GM12878 (cell line): ENCODE measurements around the gene CHST2. TPM values are rescaled to one million over a fixed set of nuclear protein-coding genes. Genes with fewer than 3 reads are reported as not detected.

Source experiments
- CBX3 ChIP-seq: fragments of 200-600 bp; sonication (generic); IDR thresholded peaks from 2 replicates; pipeline ENCODE4 v1.6.1; 2016; ENCODE audit warnings: low read depth, borderline replicate concordance
- DPF2 ChIP-seq: fragments of 450-650 bp; IDR thresholded peaks from 2 replicates; pipeline ENCODE4 v1.6.1; 2017; ENCODE audit warnings: mild to moderate bottlenecking
- EED ChIP-seq: sonication (generic); IDR thresholded peaks from 2 replicates; pipeline ENCODE4 v1.6.1; 2016; ENCODE audit warnings: antibody characterized with exemption, low read depth
- ESRRA ChIP-seq: IDR thresholded peaks from 2 replicates; pipeline ENCODE4 v1.6.1; 2012; ENCODE audit warnings: mild to moderate bottlenecking, low read length, improper control_type of control experiment
- FOXM1 ChIP-seq: IDR thresholded peaks from 2 replicates; pipeline ENCODE4 v1.6.1; 2012; ENCODE audit warnings: low read depth, mild to moderate bottlenecking, inconsistent platforms, low read length, moderate library complexity
- IKZF1 ChIP-seq: fragments of 450-650 bp; conservative IDR thresholded peaks from 2 replicates; pipeline ENCODE4 v1.6.1; 2017; ENCODE audit warnings: antibody characterized with exemption, mild to moderate bottlenecking
- IRF4 ChIP-seq: IDR thresholded peaks from 2 replicates; pipeline ENCODE4 v1.6.1; 2011; ENCODE audit warnings: low read depth, low read length
- JUND ChIP-seq: IDR thresholded peaks from 2 replicates; pipeline ENCODE4 v1.6.1; 2012; ENCODE audit warnings: low read depth, mild to moderate bottlenecking, low read length, improper control_type of control experiment, moderate library complexity
- KAT2A ChIP-seq: conservative IDR thresholded peaks from 2 replicates; pipeline ENCODE4 v1.6.1; 2011; ENCODE audit warnings: low read depth, low read length; ENCODE audit not compliant: control insufficient read depth
- MTA2 ChIP-seq: fragments of 450-650 bp; IDR thresholded peaks from 2 replicates; pipeline ENCODE4 v1.6.1; 2016; ENCODE audit warnings: low read depth, mild to moderate bottlenecking, moderate library complexity
- MYC ChIP-seq: IDR thresholded peaks from 2 replicates; pipeline ENCODE4 v1.6.1; 2011; ENCODE audit warnings: mild to moderate bottlenecking, low read length, moderate library complexity, inconsistent platforms; ENCODE audit not compliant: insufficient read depth, insufficient replicate concordance, insufficient read length, severe bottlenecking
- PAX5 ChIP-seq: IDR thresholded peaks from 2 replicates; pipeline ENCODE4 v1.6.1; 2011; ENCODE audit warnings: low read depth, low read length, borderline replicate concordance
- POLR2AphosphoS5 ChIP-seq: IDR thresholded peaks from 2 replicates; pipeline ENCODE4 v1.6.1; 2011; ENCODE audit warnings: mild to moderate bottlenecking, low read length, inconsistent platforms
- RAD21 ChIP-seq: IDR thresholded peaks from 2 replicates; pipeline ENCODE4 v1.6.1; 2011; ENCODE audit warnings: mild to moderate bottlenecking, low read depth, low read length, moderate library complexity; ENCODE audit not compliant: insufficient read depth
- RB1 ChIP-seq: fragments of 450-650 bp; formaldehyde crosslinking; IDR thresholded peaks from 2 replicates; pipeline ENCODE4 v1.6.1; 2017; ENCODE audit warnings: mild to moderate bottlenecking, borderline replicate concordance
- SIN3A ChIP-seq: IDR thresholded peaks from 2 replicates; pipeline ENCODE4 v1.6.1; 2012; ENCODE audit warnings: low read depth, low read length, improper control_type of control experiment
- SMC3 ChIP-seq: IDR thresholded peaks from 2 replicates; pipeline ENCODE4 v1.6.1; 2011; ENCODE audit warnings: low read length, improper control_type of control experiment, borderline replicate concordance
- STAT1 ChIP-seq: fragments of 450-650 bp; conservative IDR thresholded peaks from 2 replicates; pipeline ENCODE4 v1.6.1; 2014; ENCODE audit warnings: antibody characterized with exemption, mild to moderate bottlenecking
- YY1 ChIP-seq: IDR thresholded peaks from 2 replicates; pipeline ENCODE4 v1.6.1; 2011; ENCODE audit warnings: low read depth, mild to moderate bottlenecking, low read length
- ZBED1 ChIP-seq: IDR thresholded peaks from 2 replicates; pipeline ENCODE4 v1.6.1; 2016; ENCODE audit warnings: borderline replicate concordance
- ZNF217 ChIP-seq: fragments of 450-650 bp; IDR thresholded peaks from 2 replicates; pipeline ENCODE4 v1.6.1; 2017; ENCODE audit warnings: antibody characterized with exemption, mild to moderate bottlenecking
- polyA plus RNA-seq, 11 experiments: library from polyadenylated mRNA; depleted of rRNA in 4 of 11; unstranded in 6 of 11; stranded (reverse) in 5 of 11; fragments of >200 nt; fragmentation: Nextera tagmentation in 4 of 11; fragmentation: Illumina TruSeq in 1 of 11; extraction: Ambion mirVana in 4 of 11; extraction: Trizol in 1 of 11; gene quantifications; 1 replicate in 1 of 11; 2 replicates in 10 of 11; pipeline versions ENCODE4 v1.2.1 to v1.2.3, GENCODE V29; 2011 to 2016; ENCODE audit warnings: inconsistent platforms in 2 of 11, missing spikeins in 2 of 11, low read depth in 1 of 11
- total RNA-seq, 4 experiments: library from RNA; depleted of rRNA in 3 of 4; stranded (reverse); fragments of >200 nt in 3 of 4; fragmentation: Illumina TruSeq in 1 of 4; extraction: Trizol in 1 of 4; gene quantifications; 2 replicates each; pipeline versions ENCODE4 v1.2.1 to v1.2.3, GENCODE V29; 2013 to 2021
- TF ChIP-seq, protein P1 (sequence below): fragments of 450-650 bp; formaldehyde crosslinking; IDR thresholded peaks from 2 replicates; pipeline ENCODE4 v1.4.0; 2022; ENCODE audit warnings: mild to moderate bottlenecking, moderate library complexity
- TF ChIP-seq, protein P2 (sequence below): IDR thresholded peaks from 2 replicates; pipeline ENCODE4 v1.6.1; 2012; ENCODE audit warnings: low read depth, low read length, improper control_type of control experiment
- TF ChIP-seq, protein P3 (sequence below): IDR thresholded peaks from 2 replicates; pipeline ENCODE4 v1.6.1; 2011; ENCODE audit warnings: low read depth, mild to moderate bottlenecking, low read length, moderate library complexity, borderline replicate concordance; ENCODE audit errors: extremely low read depth
- TF ChIP-seq, protein P4 (sequence below): IDR thresholded peaks from 2 replicates; pipeline ENCODE4 v1.6.1; 2012; ENCODE audit warnings: low read length, inconsistent platforms
- TF ChIP-seq, protein P5 (sequence below): fragments of 450-650 bp; IDR thresholded peaks from 2 replicates; pipeline ENCODE4 v1.6.1; 2016; ENCODE audit warnings: mild to moderate bottlenecking

CHST2 gene
- total and polyA plus RNA-seq, 10 of the 15 experiments (the other 5 are each of a cell fraction or from before 2014, with no cell fraction given) = 1.6 to 37.2 (median 8.8) TPM

DNA sequence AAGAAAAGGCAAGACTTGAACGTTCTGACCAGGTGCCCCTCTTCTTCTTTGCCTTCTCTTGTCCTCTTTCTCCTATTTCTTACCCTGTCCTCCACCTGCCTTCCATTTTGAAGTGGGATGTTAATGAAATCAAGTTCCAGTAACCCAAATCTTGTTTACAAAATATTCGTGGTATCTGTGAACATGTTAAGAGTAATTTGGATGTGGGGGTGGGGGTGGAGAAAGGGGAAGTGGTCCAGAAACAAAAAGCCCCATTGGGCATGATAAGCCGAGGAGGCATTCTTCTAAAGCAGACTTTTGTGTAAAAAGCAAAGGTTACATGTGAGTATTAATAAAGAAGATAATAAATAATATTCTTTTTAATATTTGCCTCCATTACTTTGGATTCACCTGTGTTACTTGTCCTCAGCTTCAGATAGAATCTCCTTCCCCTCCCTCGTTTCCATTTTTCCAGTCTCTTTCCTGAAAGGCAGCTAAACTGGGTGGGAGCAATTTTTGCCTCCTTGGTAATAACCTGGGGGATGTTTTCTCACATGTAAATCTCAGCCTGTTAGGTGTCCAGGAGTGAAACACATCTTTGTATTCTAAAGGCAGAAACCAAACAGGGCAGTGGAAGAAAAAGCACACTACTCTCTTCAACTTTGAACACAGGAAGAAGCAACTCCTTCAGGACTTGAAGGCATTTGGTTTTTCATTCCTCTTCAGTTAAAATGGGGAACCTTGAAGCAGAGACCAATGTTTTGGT, 3.2 kb downstream of the CHST2 start (continued):
- TF ChIP-seq, protein P1, sequence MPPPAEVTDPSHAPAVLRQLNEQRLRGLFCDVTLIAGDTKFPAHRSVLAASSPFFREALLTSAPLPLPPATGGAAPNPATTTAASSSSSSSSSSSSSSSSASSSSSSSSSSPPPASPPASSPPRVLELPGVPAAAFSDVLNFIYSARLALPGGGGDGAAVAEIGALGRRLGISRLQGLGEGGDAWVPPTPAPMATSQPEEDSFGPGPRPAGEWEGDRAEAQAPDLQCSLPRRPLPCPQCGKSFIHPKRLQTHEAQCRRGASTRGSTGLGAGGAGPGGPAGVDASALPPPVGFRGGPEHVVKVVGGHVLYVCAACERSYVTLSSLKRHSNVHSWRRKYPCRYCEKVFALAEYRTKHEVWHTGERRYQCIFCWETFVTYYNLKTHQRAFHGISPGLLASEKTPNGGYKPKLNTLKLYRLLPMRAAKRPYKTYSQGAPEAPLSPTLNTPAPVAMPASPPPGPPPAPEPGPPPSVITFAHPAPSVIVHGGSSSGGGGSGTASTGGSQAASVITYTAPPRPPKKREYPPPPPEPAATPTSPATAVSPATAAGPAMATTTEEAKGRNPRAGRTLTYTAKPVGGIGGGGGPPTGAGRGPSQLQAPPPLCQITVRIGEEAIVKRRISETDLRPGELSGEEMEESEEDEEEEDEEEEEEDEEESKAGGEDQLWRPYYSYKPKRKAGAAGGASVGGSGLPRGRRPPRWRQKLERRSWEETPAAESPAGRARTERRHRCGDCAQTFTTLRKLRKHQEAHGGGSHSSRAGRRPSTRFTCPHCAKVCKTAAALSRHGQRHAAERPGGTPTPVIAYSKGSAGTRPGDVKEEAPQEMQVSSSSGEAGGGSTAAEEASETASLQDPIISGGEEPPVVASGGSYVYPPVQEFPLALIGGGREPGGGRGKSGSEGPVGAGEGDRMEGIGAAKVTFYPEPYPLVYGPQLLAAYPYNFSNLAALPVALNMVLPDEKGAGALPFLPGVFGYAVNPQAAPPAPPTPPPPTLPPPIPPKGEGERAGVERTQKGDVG (CRISPR knock-in tag) = no peak
- TF ChIP-seq STAT1 (no peak), ESRRA (no peak), EED (no peak), DPF2 (no peak), IRF4 (0 out of 2 replicates have a peak, but pooled peaks have one; percentile 34), ZNF217 (no peak), MTA2 (peak; percentile 62), SIN3A (no peak), MYC (no peak), CBX3 (no peak), RB1 (no peak), JUND (no peak), PAX5 (no peak), FOXM1 (peak; percentile 74; the same call in 1 of the 2 replicates), SMC3 (no peak), KAT2A (no peak), POLR2AphosphoS5 (peak; percentile 72), RAD21 (no peak), YY1 (no peak), ZBED1 (no peak), IKZF1 (no peak)
- TF ChIP-seq, protein P2, sequence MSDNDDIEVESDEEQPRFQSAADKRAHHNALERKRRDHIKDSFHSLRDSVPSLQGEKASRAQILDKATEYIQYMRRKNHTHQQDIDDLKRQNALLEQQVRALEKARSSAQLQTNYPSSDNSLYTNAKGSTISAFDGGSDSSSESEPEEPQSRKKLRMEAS = no peak
- TF ChIP-seq, protein P3, sequence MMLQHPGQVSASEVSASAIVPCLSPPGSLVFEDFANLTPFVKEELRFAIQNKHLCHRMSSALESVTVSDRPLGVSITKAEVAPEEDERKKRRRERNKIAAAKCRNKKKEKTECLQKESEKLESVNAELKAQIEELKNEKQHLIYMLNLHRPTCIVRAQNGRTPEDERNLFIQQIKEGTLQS = no peak
- TF ChIP-seq, protein P4, sequence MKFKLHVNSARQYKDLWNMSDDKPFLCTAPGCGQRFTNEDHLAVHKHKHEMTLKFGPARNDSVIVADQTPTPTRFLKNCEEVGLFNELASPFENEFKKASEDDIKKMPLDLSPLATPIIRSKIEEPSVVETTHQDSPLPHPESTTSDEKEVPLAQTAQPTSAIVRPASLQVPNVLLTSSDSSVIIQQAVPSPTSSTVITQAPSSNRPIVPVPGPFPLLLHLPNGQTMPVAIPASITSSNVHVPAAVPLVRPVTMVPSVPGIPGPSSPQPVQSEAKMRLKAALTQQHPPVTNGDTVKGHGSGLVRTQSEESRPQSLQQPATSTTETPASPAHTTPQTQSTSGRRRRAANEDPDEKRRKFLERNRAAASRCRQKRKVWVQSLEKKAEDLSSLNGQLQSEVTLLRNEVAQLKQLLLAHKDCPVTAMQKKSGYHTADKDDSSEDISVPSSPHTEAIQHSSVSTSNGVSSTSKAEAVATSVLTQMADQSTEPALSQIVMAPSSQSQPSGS = peak; percentile 16; the same call in 1 of the 2 replicates
- TF ChIP-seq, protein P5, sequence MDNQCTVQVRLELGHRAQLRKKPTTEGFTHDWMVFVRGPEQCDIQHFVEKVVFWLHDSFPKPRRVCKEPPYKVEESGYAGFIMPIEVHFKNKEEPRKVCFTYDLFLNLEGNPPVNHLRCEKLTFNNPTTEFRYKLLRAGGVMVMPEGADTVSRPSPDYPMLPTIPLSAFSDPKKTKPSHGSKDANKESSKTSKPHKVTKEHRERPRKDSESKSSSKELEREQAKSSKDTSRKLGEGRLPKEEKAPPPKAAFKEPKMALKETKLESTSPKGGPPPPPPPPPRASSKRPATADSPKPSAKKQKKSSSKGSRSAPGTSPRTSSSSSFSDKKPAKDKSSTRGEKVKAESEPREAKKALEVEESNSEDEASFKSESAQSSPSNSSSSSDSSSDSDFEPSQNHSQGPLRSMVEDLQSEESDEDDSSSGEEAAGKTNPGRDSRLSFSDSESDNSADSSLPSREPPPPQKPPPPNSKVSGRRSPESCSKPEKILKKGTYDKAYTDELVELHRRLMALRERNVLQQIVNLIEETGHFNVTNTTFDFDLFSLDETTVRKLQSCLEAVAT = no peak
